NCI-H345 treated with DMSO at 0.1 percent for 48 hours (cell line): ENCODE data around the gene ZNF558.
"Not testable (repeated sequence)": the region's sequence is repeated elsewhere in the genome, so short reads cannot be mapped to it uniquely, and the experiment has no call there.

ENCODE experiments used
- DNase-seq: peaks from one replicate; lab custom pipeline; 2025; ENCODE audit not compliant: unreplicated experiment; lab: John Stamatoyannopoulos, UW

The ZNF558 gene

GRCh38 chr19:8806661-8807060, 25.4 kb downstream of the ZNF558 start:
- DNase-seq = no peak

- DNase-seq = no peak
Measured at GRCh38 chr19:8794823-8795222, 37.3 kb downstream of the ZNF558 start.

GRCh38 chr19:8773587-8773986, 58.5 kb downstream of the ZNF558 start:
- DNase-seq = not testable (repeated sequence)

- not testable (repeated sequence) for DNase-seq
Measured at GRCh38 chr19:8769265-8769664, 62.8 kb downstream of the ZNF558 start.

- DNase-seq = not testable (repeated sequence)
Measured at GRCh38 chr19:8767257-8767656, 64.8 kb downstream of the ZNF558 start.
